ENCODE data around the gene TMEM35A. TPM values are rescaled to one million over a fixed set of nuclear protein-coding genes. Genes with fewer than 3 reads are reported as not detected.

The TMEM35A gene
- total RNA-seq, 1 experiment from 2014 or later: 4.3 TPM

DNA sequence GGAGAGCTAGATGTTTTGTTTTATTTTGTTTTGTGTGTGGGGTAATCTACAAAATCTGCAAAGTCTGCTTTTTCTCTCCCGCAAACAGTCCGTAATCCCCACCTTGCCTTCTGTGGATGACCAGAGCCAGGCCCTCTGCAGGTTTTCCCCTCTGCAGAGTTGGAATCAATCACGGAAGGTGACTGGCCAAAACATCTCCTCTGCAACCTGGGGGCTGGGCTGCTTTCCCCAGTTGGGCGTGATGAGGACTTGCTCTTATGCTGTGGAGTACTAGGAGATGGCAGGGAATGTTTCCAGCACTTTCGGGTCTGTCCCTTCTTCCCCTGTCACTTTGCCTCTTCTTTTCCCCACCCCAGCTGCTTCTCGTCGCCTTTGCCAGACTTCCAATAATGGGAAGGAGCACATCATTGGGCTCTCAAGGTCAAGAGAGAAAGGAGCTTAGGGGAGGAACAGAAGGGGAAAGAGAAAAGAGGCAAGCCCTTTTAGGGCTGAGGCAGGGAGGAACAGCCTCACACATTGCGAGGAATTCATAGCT lies 1.1 kb downstream of the TMEM35A start:
- no peaks in the 10 kb centered on the region for H4K20me1 ChIP-seq (ENCODE audit: control insufficient read depth, insufficient read depth, insufficient read length)
- H3K9ac ChIP-seq (ENCODE audit: extremely low read depth, insufficient read length, low read length): no peak overlapping the region
- no peak overlapping the region for H3K27ac ChIP-seq (ENCODE audit: insufficient read length, low read depth, low read length)
- no peak overlapping the region for H2AK5ac ChIP-seq (ENCODE audit: insufficient read length, low read length)
- H3K14ac ChIP-seq (ENCODE audit: insufficient read depth, low read length): no peak overlapping the region
- no peak overlapping the region for H3K56ac ChIP-seq (ENCODE audit: insufficient read length, low read depth, low read length)
- H3K4me1 ChIP-seq (ENCODE audit: insufficient read depth, low read length): no peaks in the 10 kb centered on the region
- peaks cover 28% of the 10 kb centered on the region for H3K9me3 ChIP-seq (ENCODE audit: control insufficient read depth, low read depth, low read length)
- no peaks in the 10 kb centered on the region for H3K79me2 ChIP-seq (ENCODE audit: insufficient read depth, low read length)
- H3K4me1 Mint-ChIP-seq: peaks cover 14 to 17% of the 10 kb centered on the region in 2 experiments
- no peaks in the 10 kb centered on the region for H3K79me1 ChIP-seq (ENCODE audit: insufficient read depth, low read depth, low read length, poor library complexity, severe bottlenecking)
- no peak overlapping the region for H3K27ac Mint-ChIP-seq
- no peak overlapping the region for H3T11ph ChIP-seq (ENCODE audit: low read length)
- H4K5ac ChIP-seq (ENCODE audit: insufficient read length, low read depth, low read length): no peak overlapping the region
- no peak overlapping the region for H3K18ac ChIP-seq (ENCODE audit: insufficient read length, low read depth, low read length)
- WGBS (ENCODE audit: extremely low coverage, insufficient read length, low lambda C conversion rate): no CpG with 5 or more reads among the region's 8 CpGs
- H4K91ac ChIP-seq (ENCODE audit: insufficient read length, low read depth, low read length): no peak overlapping the region
- H3K4me3 Mint-ChIP-seq: peak overlapping the region; percentile 80 to 90
- peak overlapping the region; percentile 72 for H3K4me2 ChIP-seq (ENCODE audit: insufficient read depth, insufficient read length, low read length)
- H2BK20ac ChIP-seq (ENCODE audit: low read depth, low read length, poor library complexity, severe bottlenecking): no peak overlapping the region
- H3K27me3 ChIP-seq (ENCODE audit: insufficient read depth, low read length): no peaks in the 10 kb centered on the region; the same call in 1 of the 2 replicates
- peaks cover 53 to 59% of the 10 kb centered on the region in 2 experiments for H3K9me3 Mint-ChIP-seq
- no peak overlapping the region for H2BK15ac ChIP-seq (ENCODE audit: low read depth, low read length)
- no peak overlapping the region for H2BK12ac ChIP-seq (ENCODE audit: insufficient read length, low read depth, low read length)
- peaks cover 10% of the 10 kb centered on the region for H3K27me3 Mint-ChIP-seq (ENCODE audit: low read depth)
- H4K8ac ChIP-seq (replicated peaks; ENCODE audit: insufficient read length, low read depth, low read length): no peak overlapping the region
- H2AFZ ChIP-seq (ENCODE audit: low read length): no peak overlapping the region
- TF ChIP-seq, protein P1, sequence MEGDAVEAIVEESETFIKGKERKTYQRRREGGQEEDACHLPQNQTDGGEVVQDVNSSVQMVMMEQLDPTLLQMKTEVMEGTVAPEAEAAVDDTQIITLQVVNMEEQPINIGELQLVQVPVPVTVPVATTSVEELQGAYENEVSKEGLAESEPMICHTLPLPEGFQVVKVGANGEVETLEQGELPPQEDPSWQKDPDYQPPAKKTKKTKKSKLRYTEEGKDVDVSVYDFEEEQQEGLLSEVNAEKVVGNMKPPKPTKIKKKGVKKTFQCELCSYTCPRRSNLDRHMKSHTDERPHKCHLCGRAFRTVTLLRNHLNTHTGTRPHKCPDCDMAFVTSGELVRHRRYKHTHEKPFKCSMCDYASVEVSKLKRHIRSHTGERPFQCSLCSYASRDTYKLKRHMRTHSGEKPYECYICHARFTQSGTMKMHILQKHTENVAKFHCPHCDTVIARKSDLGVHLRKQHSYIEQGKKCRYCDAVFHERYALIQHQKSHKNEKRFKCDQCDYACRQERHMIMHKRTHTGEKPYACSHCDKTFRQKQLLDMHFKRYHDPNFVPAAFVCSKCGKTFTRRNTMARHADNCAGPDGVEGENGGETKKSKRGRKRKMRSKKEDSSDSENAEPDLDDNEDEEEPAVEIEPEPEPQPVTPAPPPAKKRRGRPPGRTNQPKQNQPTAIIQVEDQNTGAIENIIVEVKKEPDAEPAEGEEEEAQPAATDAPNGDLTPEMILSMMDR (conservative IDR thresholded peaks at IDR 0.05): no peak
- H2BK5ac ChIP-seq (ENCODE audit: insufficient read length, low read length): no peak overlapping the region
- DNase-seq: no peak
- no peak overlapping the region for H2BK120ac ChIP-seq (ENCODE audit: low read depth, low read length, poor library complexity, severe bottlenecking)
- H3K23me2 ChIP-seq (ENCODE audit: insufficient read length, low read depth, low read length, poor library complexity, severe bottlenecking): peaks cover 9% of the 10 kb centered on the region
- no peaks in the 10 kb centered on the region; a peak in 2 of 7 replicates for H3K36me3 Mint-ChIP-seq (ENCODE audit: insufficient read depth in 1 of 3, low read depth in 3 of 3)
- no peak overlapping the region for H3K23ac ChIP-seq (ENCODE audit: insufficient read length, low read depth, low read length)
- no peak overlapping the region for H3K4ac ChIP-seq (ENCODE audit: low read depth, low read length)
